PFSK-1 (cell line): Measurements from ENCODE around the gene USP47.

ENCODE experiments used
- POLR2AphosphoS5 ChIP-seq: IDR thresholded peaks from 2 replicates; pipeline ENCODE4 v1.6.1; 2012; ENCODE audit warnings: low read depth, mild to moderate bottlenecking, control low read depth, low read length, moderate library complexity
- SIN3A ChIP-seq: IDR thresholded peaks from 2 replicates; pipeline ENCODE4 v1.6.1; 2012; ENCODE audit warnings: mild to moderate bottlenecking, low read length, moderate library complexity, borderline replicate concordance; ENCODE audit not compliant: insufficient read depth

The USP47 gene

DNA sequence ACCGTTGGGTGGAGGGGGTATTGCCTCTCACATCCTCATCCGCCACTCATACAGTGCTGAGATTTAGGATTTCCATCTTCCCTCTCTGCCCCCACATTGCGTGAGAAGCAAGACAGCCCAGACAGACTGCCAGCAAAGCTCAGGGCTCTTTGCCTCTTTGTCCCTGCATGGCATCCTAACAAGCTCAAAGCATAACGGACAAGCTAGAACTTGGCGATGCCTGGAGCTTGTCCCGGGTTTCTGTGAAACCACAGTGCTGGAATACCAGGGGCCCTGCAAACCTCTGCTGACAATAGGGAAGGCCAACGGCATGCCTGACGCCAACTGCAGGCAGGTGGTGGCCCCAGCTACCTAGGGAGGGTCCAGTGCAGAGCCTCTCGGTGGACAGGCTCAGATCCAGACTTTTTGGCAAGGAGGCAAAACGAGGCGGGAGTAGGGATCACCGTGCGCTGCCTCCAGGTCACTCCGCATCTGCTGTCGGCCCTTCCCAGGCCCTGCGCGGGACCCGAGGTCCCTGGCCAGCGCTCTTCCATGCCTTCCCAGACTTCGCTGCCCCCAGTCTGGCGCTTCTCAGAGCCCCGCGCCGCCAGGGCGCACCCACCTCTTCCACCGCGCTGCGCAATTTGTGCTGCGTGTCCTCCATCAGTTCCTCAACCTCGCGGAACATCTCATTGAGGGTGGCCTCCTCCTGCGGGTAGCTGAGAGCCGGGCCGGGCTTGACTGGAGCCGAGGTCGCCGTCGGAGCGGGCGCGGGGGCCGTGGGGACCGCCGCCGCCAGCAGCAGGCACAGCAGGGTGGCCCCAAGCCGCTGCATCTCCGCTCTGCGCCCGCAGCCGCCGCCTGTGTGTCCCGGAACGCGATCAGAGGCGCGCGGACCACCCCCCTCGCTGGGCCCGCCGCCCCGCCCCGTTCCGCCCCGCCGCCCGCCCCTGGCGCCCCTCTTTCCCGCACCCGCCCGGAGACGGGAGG lies 166.3 kb downstream of the USP47 start, which contains the start of gene DKK3:
Gene DKK3 (minus strand): TSS at position 858 of the 969 bp plus-strand sequence. CDS start 44 bp downstream, at position 814.
- no peak for TF ChIP-seq SIN3A
- TF ChIP-seq POLR2AphosphoS5 = no peak
